Kidney epithelial cell (primary cell): ENCODE data around the gene ACTR2. TPM values are rescaled to one million over a fixed set of nuclear protein-coding genes. Genes with fewer than 3 reads are reported as not detected.
A peak's percentile ranks its signal among the peaks of the same experiment; 100 is the strongest.

Experiments
- DNase-seq: peaks from one replicate; pipeline ENCODE4 v3.0.0-alpha.2; 2010; ENCODE audit warnings: low read depth
- H3K27me3 ChIP-seq: 2 replicates; pipeline ENCODE4 v1.6.0; 2011; ENCODE audit warnings: low read length; ENCODE audit not compliant: control insufficient read depth, insufficient read depth
- H3K36me3 ChIP-seq: 2 replicates; pipeline ENCODE4 v1.5.1; 2011; ENCODE audit warnings: low read length; ENCODE audit not compliant: control insufficient read depth, insufficient read depth
- H3K4me3 ChIP-seq: 2 replicates; pipeline ENCODE4 v1.5.1; 2011; ENCODE audit warnings: low read depth, mild to moderate bottlenecking, control low read depth, low read length
- total RNA-seq: library from RNA; depleted of rRNA; stranded (reverse); fragments of >200 nt; gene quantifications from 2 replicates; pipeline ENCODE4 v1.2.3, GENCODE V29; 2015
- TF ChIP-seq, protein P1 (sequence below): IDR thresholded peaks from 2 replicates; pipeline ENCODE4 v1.5.1; 2011; ENCODE audit warnings: mild to moderate bottlenecking, moderate library complexity, low read length, control low read depth, inconsistent platforms; ENCODE audit not compliant: insufficient read depth, poor library complexity, severe bottlenecking

Gene ACTR2
- total RNA-seq, 1 donor from 2014 or later: 139 TPM

DNA sequence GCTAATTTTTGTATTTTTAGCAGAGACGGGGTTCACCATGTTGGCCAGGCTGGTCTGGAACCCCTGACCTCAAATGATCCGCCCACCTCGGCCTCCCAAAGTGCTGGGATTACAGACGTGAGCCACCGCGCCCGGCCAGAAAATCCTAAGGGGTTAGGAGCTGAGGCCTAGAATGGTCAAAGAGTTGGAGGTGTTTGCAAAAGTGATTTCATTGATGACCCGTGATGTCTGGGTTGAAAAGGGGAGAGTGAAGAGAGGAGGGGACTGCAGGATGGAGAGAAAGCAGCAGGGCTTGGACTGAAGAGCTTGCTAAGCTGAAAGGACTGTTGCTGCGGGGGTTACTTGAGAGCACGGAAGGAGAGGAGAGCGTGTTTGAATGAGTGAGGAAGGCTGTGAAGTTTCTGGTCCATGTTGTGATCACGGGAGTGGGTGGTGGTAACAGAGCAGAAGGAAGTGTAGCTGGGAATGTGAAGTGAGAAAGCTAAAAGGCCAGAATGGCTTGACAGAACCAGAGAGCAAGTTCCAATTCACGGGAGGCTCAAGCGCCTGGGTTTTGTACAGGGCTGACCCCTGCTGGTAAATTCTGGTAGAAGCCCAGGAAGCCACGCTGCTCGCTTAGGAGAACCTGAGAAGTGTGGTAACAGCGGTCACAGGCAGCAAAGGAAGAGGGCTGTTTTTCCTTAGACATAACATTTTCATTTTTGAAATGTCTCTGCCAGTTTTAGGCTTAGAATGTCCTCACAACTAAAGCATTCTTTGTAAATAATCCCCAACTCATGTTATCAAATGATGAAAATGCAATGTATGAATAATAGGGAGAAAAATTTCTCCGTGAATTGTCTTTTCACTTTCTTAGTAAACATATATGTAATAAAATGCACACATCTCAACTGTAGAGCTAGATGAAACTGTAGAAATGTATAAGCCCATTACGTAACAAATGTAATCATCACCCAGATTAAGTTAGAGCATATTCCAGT, 40.5 kb upstream of the ACTR2 start:
- Histone ChIP-seq H3K36me3 (no peaks in the 10 kb centered on the region), H3K4me3 (no peak overlapping the region), H3K27me3 (no peaks in the 10 kb centered on the region)
- DNase-seq: peak; percentile 43
- TF ChIP-seq, protein P1, sequence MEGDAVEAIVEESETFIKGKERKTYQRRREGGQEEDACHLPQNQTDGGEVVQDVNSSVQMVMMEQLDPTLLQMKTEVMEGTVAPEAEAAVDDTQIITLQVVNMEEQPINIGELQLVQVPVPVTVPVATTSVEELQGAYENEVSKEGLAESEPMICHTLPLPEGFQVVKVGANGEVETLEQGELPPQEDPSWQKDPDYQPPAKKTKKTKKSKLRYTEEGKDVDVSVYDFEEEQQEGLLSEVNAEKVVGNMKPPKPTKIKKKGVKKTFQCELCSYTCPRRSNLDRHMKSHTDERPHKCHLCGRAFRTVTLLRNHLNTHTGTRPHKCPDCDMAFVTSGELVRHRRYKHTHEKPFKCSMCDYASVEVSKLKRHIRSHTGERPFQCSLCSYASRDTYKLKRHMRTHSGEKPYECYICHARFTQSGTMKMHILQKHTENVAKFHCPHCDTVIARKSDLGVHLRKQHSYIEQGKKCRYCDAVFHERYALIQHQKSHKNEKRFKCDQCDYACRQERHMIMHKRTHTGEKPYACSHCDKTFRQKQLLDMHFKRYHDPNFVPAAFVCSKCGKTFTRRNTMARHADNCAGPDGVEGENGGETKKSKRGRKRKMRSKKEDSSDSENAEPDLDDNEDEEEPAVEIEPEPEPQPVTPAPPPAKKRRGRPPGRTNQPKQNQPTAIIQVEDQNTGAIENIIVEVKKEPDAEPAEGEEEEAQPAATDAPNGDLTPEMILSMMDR: peak; percentile 88

GRCh38 chr2:65193446-65193845, 34.2 kb upstream of the ACTR2 start:
- Histone ChIP-seq H3K36me3 (no peaks in the 10 kb centered on the region), H3K4me3 (no peak overlapping the region), H3K27me3 (no peaks in the 10 kb centered on the region)
- DNase-seq: no peak
- TF ChIP-seq, protein P1: no peak

DNA sequence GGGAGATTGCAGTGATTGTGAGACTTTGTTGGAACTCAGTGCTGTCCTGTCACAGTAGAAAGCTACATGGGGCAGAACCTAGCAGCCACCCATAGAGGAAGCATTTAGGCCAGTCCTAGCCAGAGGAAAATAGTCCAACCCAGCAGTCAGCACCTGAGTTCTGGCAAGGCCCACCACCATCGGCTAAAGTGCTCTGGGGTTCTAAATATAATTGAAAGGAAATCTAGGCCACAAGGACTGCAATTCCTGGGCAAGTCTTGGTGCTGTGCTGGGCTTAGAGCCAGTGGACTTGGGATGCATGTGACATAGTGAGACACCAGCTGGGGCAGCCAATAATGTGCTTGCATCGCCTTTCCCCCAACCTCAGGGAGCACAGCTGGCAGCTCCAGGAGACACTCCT, 28.9 kb upstream of the ACTR2 start:
- DNase-seq: no peak
- Histone ChIP-seq H3K27me3 (no peaks in the 10 kb centered on the region), H3K4me3 (no peak overlapping the region), H3K36me3 (no peaks in the 10 kb centered on the region)
- TF ChIP-seq, protein P1: no peak

DNA sequence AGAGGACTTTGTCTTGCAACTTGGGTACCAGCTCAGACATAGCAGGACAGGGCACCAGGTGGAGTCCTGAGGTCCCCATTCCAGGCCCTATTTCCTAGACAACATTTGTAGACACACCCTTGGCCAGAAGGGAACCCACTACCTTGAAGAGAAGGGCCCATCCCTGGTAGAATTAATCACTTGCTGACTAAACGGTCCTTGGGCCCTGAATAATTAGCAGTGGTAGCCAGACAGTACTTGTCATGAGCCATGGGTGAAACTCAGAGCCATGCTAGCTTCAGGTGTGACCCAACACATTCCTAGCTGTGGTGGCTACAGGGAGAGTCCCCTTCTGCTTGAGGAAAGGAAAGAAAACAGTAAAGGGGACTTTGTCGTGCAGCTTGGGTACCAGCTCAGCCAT, 28.5 kb upstream of the ACTR2 start:
- Histone ChIP-seq H3K4me3 (no peak overlapping the region), H3K27me3 (no peaks in the 10 kb centered on the region), H3K36me3 (no peaks in the 10 kb centered on the region)
- DNase-seq: no peak
- TF ChIP-seq, protein P1: no peak

GRCh38 chr2:65199891-65200290, 27.7 kb upstream of the ACTR2 start:
- Histone ChIP-seq H3K36me3 (no peaks in the 10 kb centered on the region), H3K4me3 (no peak overlapping the region), H3K27me3 (no peaks in the 10 kb centered on the region)
- no peak for DNase-seq
- TF ChIP-seq, protein P1: no peak
